ENCODE measurements around the gene MN1. TPM values are rescaled to one million over a fixed set of nuclear protein-coding genes. Genes with fewer than 3 reads are reported as not detected.

MN1 gene
- total RNA-seq, 3 donors from 2014 or later, result 0.49 to 7.6 (median 1.8) TPM

DNA sequence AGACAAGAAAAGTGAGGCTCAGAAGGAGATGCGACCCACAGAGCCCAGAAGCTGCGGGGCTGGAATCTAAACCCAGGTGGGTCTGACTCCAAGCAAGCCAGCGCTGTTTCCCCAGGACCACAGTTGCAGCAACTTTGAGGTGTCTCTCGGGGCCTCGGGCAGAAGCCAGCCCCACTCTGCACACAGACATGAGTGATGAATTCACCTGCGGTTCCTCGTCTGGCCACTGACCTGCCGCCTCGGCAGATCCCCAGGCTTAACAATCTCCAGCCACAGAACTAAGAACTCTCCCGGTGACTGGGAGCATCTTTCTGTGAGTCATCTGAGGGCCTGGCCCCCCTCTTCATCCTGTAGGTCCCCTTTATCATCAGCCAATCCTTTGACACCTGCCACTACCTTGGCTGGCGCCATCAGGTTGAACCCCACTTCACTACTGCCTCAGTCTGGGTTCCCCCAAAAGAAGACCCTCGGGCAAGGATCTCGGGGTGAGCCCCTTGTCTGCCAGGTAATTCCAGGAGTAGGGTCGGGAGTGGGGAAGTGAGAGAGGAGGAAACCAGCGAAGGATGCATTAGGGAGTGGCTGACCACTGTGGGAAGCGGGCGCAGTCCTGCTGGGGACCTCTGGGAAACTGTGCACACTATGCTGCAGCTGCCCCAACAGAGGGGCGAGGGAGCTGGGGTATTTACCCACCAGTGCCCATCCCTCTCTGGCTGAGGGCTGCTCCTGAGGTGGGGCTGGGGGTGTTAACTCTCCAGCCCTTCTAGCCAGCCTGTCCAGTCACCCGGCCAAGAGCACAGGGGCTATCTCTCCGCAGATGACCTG lies 33.0 kb upstream of the MN1 start:
- H3K9me3 ChIP-seq, result no peaks in the 10 kb centered on the region
- no peak for TF ChIP-seq CTCF (IDR thresholded peaks at IDR 0.05)
- no peak for DNase-seq
- ATAC-seq, result no peak
- H3K4me3 ChIP-seq, result no peak overlapping the region
- H3K36me3 ChIP-seq (ENCODE audit: low read depth), result no peaks in the 10 kb centered on the region
- intact Hi-C loops (cut with DNase I, micrococcal nuclease), result no loop called here
- H3K4me1 ChIP-seq (ENCODE audit: low read depth), result no peaks in the 10 kb centered on the region

DNA sequence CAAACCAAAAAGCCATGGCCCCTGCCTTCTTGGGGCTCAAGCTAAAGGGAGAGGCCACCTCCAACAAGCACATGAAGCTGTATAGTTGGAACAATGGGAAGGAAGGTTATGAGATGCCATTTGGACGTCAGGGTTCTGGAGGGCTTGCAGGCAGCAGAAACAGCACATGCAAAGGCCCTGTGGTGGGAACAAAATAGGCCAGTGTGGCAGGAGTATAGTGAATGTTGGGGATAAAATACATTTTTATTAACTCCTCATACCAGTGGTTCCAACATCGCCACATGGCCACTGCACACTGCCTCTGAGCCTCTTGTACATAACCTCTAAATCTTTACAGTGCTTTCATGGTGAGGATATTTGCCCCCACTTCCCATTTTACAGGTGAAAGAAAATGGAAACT lies 32.2 kb upstream of the MN1 start:
- H3K4me3 ChIP-seq, result no peak overlapping the region
- ATAC-seq (no peak), DNase-seq (no peak)
- intact Hi-C loops (cut with DNase I, micrococcal nuclease), result no loop called here
- no peaks in the 10 kb centered on the region for H3K9me3 ChIP-seq
- H3K4me1 ChIP-seq (ENCODE audit: low read depth), result no peaks in the 10 kb centered on the region
- no peaks in the 10 kb centered on the region for H3K36me3 ChIP-seq (ENCODE audit: low read depth)
- TF ChIP-seq CTCF (IDR thresholded peaks at IDR 0.05), result no peak

- H3K9me3 ChIP-seq, result no peaks in the 10 kb centered on the region
- ATAC-seq, result no peak
- DNase-seq, result no peak
- no peaks in the 10 kb centered on the region for H3K4me1 ChIP-seq (ENCODE audit: low read depth)
- TF ChIP-seq CTCF (IDR thresholded peaks at IDR 0.05), result no peak
- no peak overlapping the region for H3K4me3 ChIP-seq
- intact Hi-C loops (cut with DNase I, micrococcal nuclease), result no loop called here
- no peaks in the 10 kb centered on the region for H3K36me3 ChIP-seq (ENCODE audit: low read depth)
Measured at GRCh38 chr22:27832606-27833005, 31.1 kb upstream of the MN1 start.

- Histone ChIP-seq H3K4me1 (ENCODE audit: low read depth) (no peaks in the 10 kb centered on the region), H3K9me3 (no peaks in the 10 kb centered on the region), H3K4me3 (no peak overlapping the region), H3K36me3 (ENCODE audit: low read depth) (no peaks in the 10 kb centered on the region)
- no peak for ATAC-seq
- intact Hi-C loops (cut with DNase I, micrococcal nuclease), result no loop called here
- no peak for DNase-seq
- no peak for TF ChIP-seq CTCF (IDR thresholded peaks at IDR 0.05)
Measured at GRCh38 chr22:27829620-27830019, 28.1 kb upstream of the MN1 start.

DNA sequence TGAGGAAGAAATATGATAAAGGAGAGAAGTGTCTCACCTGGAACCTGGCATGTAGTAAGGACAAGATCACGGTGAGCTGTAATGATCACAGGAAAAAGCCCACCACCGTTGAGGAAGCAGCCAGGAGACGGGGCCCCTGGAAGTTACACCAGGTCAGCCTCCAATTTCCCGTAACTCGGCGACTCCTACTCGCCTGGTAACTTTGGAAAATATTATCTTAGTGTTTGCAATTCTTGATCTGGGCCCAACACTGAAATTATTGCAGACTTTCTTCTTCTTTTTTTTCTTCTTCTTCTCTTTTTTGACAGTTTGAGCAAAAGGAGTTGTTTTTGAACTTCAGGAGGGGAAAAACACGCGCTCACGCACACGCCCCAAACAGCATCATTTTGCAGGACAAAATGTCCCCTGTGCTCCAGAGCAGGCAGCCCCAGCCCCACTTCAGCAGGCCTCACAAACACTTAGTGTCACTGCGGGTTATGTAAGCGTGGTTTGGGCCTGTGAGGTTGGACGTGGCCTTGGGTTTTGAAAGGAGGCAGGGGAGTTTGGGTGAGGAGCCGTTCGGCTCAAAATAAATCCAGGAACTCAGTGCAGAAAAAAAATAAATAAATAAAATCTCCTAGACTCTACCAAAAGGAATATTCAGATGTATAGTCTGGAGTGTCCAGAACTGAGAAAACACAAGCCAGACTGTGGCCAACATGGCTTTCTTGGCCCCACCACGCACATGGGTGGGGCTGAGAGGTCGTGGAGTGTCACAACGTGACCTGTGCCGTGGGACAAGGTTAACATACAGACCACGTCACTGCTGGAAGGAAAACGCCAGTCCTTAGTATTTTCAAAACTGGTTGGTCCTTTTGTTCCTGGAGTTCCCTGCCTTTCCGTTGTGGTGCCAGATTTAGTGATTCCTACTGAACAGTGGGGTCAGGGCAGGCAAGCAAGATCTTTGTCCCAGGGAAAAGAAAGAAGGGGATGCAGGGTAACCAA lies 26.3 kb upstream of the MN1 start:
- no peak overlapping the region for H3K4me3 ChIP-seq
- H3K4me1 ChIP-seq (ENCODE audit: low read depth), result no peaks in the 10 kb centered on the region
- no peaks in the 10 kb centered on the region for H3K36me3 ChIP-seq (ENCODE audit: low read depth)
- intact Hi-C loops (cut with DNase I, micrococcal nuclease), result no loop called here
- no peak for DNase-seq
- no peak for TF ChIP-seq CTCF (IDR thresholded peaks at IDR 0.05)
- no peak for ATAC-seq
- H3K9me3 ChIP-seq, result no peaks in the 10 kb centered on the region

All from mucosa of descending colon (tissue), 3 donors.